Smooth muscle cell (in vitro differentiated cells): ENCODE measurements around the gene PDGFA. TPM values are rescaled to one million over a fixed set of nuclear protein-coding genes. Genes with fewer than 3 reads are reported as not detected.

ENCODE experiments used
- DNase-seq: peaks from one replicate; lab custom pipeline; 2025; ENCODE audit not compliant: unreplicated experiment; lab: John Stamatoyannopoulos, UW
- H2AFZ ChIP-seq: fragments of 200-600 bp; sonication (generic); 2 replicates; pipeline ENCODE4 v1.6.0; 2016; ENCODE audit warnings: antibody characterized with exemption, low read depth, mild to moderate bottlenecking
- H3F3A ChIP-seq: fragments of 200-600 bp; sonication (generic); 2 replicates; pipeline ENCODE4 v1.6.0; 2017; ENCODE audit warnings: antibody characterized with exemption, low read depth
- H3K27ac ChIP-seq: fragments of 200-600 bp; sonication (generic); 2 replicates; pipeline ENCODE4 v1.5.1; 2016; ENCODE audit warnings: low read depth, mild to moderate bottlenecking
- H3K27me3 ChIP-seq: fragments of 200-600 bp; sonication (generic); 2 replicates; pipeline ENCODE4 v1.6.1; 2016; ENCODE audit warnings: low read depth, mild to moderate bottlenecking
- H3K36me3 ChIP-seq: fragments of 200-600 bp; sonication (generic); 2 replicates; pipeline ENCODE4 v1.5.1; 2016; ENCODE audit warnings: low read depth
- H3K4me1 ChIP-seq: fragments of 200-600 bp; sonication (generic); 2 replicates; pipeline ENCODE4 v1.5.1; 2016; ENCODE audit warnings: low read depth
- H3K4me2 ChIP-seq: fragments of 200-600 bp; sonication (generic); 2 replicates; pipeline ENCODE4 v1.6.0; 2016; ENCODE audit warnings: mild to moderate bottlenecking
- H3K4me3 ChIP-seq: fragments of 200-600 bp; sonication (generic); 2 replicates; pipeline ENCODE4 v1.5.1; 2016; ENCODE audit warnings: mild to moderate bottlenecking
- H3K79me2 ChIP-seq: fragments of 200-600 bp; sonication (generic); 2 replicates; pipeline ENCODE4 v1.6.0; 2016; ENCODE audit warnings: low read depth, mild to moderate bottlenecking
- H3K9ac ChIP-seq: fragments of 200-600 bp; sonication (generic); 2 replicates; pipeline ENCODE4 v1.6.0; 2016; ENCODE audit warnings: low read depth
- H3K9me3 ChIP-seq: fragments of 200-600 bp; sonication (generic); replicated peaks from 2 replicates; pipeline ENCODE4 v1.5.1; 2016; ENCODE audit warnings: low read depth
- H4K20me1 ChIP-seq: fragments of 200-600 bp; sonication (generic); 2 replicates; pipeline ENCODE4 v1.6.0; 2016; ENCODE audit warnings: low read depth
- CTCF ChIP-seq: fragments of 200-600 bp; sonication (generic); IDR thresholded peaks from 2 replicates; pipeline ENCODE4 v1.5.1; 2017; ENCODE audit warnings: borderline replicate concordance, mild to moderate bottlenecking, antibody characterized with exemption; ENCODE audit not compliant: insufficient read depth, poor library complexity, severe bottlenecking
- WGBS: methylation state at CpG from one replicate; pipeline ENCODE4 v1.1.7; 2016; ENCODE audit warnings: low lambda C conversion rate; 5-methylcytosine and 5-hydroxymethylcytosine counted together
- polyA plus RNA-seq: library from polyadenylated mRNA; unstranded; fragments of >200 nt; fragmentation: Nextera tagmentation; extraction: Ambion mirVana; gene quantifications from 2 replicates; pipeline ENCODE4 v1.2.1, GENCODE V29; 2016
- total RNA-seq: library from RNA; depleted of rRNA; stranded (reverse); fragments of >200 nt; gene quantifications from 2 replicates; pipeline ENCODE4 v1.2.3, GENCODE V29; 2014

PDGFA gene
- total and polyA plus RNA-seq, 2 experiments from 2014 or later: 32.0 to 68.1 TPM

- H4K20me1 ChIP-seq: no peaks in the 10 kb centered on the region
- DNase-seq: peak; percentile 76
- no peaks in the 10 kb centered on the region for H3K9me3 ChIP-seq
- no peak overlapping the region for H3K4me3 ChIP-seq
- no peaks in the 10 kb centered on the region for H3K79me2 ChIP-seq
- H3K4me1 ChIP-seq: peaks cover 4% of the 10 kb centered on the region
- H3K36me3 ChIP-seq: no peaks in the 10 kb centered on the region
- H3K4me2 ChIP-seq: peak overlapping the region; percentile 53
- no peak overlapping the region for H2AFZ ChIP-seq
- peak overlapping the region; percentile 51 for H3K9ac ChIP-seq
- no peak for TF ChIP-seq CTCF
- H3K27ac ChIP-seq: peak overlapping the region; percentile 86
- H3F3A ChIP-seq: peaks cover 8% of the 10 kb centered on the region
- no peaks in the 10 kb centered on the region for H3K27me3 ChIP-seq
- 48% methylated on average over 26 of the region's 26 CpGs for WGBS
These were observed 47.6 kb downstream of the PDGFA start for GRCh38 chr7:471866-472639.

GRCh38 chr7:471191-471865 is 48.3 kb downstream of the PDGFA start:
- no peak for DNase-seq
- TF ChIP-seq CTCF: no peak
- H3K27me3 ChIP-seq: no peaks in the 10 kb centered on the region
- no peaks in the 10 kb centered on the region for H4K20me1 ChIP-seq
- H3K4me1 ChIP-seq: peaks cover 4% of the 10 kb centered on the region
- no peaks in the 10 kb centered on the region for H3K36me3 ChIP-seq
- peak overlapping the region; percentile 51 for H3K9ac ChIP-seq
- H3K4me3 ChIP-seq: no peak overlapping the region
- H3K79me2 ChIP-seq: no peaks in the 10 kb centered on the region
- peaks cover 8% of the 10 kb centered on the region for H3F3A ChIP-seq
- no peak overlapping the region for H2AFZ ChIP-seq
- H3K9me3 ChIP-seq: no peaks in the 10 kb centered on the region
- WGBS: 90% methylated on average over 20 of the region's 21 CpGs
- peak overlapping the region; percentile 53 for H3K4me2 ChIP-seq
- H3K27ac ChIP-seq: peak overlapping the region; percentile 86

GRCh38 chr7:469563-469961 is 50.1 kb downstream of the PDGFA start:
- Histone ChIP-seq H3K79me2 (no peaks in the 10 kb centered on the region), H3K36me3 (no peaks in the 10 kb centered on the region), H3K9me3 (no peaks in the 10 kb centered on the region), H3K27ac (peak overlapping the region; percentile 82), H3K4me3 (no peak overlapping the region), H3K4me1 (peaks cover 4% of the 10 kb centered on the region), H4K20me1 (no peaks in the 10 kb centered on the region), H2AFZ (no peak overlapping the region), H3K9ac (no peak overlapping the region), H3K4me2 (peak overlapping the region; percentile 53), H3K27me3 (no peaks in the 10 kb centered on the region), H3F3A (peaks cover 16% of the 10 kb centered on the region)
- WGBS: 93% methylated on average over 17 of the region's 17 CpGs
- TF ChIP-seq CTCF: no peak
- no peak for DNase-seq
